Loucy (cell line): Measurements from ENCODE around the gene BRMS1.

Source experiments
- H2AFZ ChIP-seq: fragments of 200-600 bp; sonication (generic); 2 replicates; pipeline ENCODE4 v1.6.0; 2016; ENCODE audit warnings: antibody characterized with exemption, mild to moderate bottlenecking, low read length, moderate library complexity
- H3F3A ChIP-seq: fragments of 200-600 bp; 2 replicates; pipeline ENCODE4 v1.6.0; 2016; ENCODE audit warnings: antibody characterized with exemption, low read depth, mild to moderate bottlenecking
- H3K27me3 ChIP-seq: fragments of 200-600 bp; sonication (generic); 2 replicates; pipeline ENCODE4 v1.6.1; 2014; ENCODE audit warnings: low read length, mild to moderate bottlenecking; ENCODE audit not compliant: insufficient read depth, poor library complexity, severe bottlenecking
- H3K36me3 ChIP-seq: fragments of 200-600 bp; sonication (generic); 2 replicates; pipeline ENCODE4 v1.6.1; 2016; ENCODE audit warnings: low read length; ENCODE audit not compliant: insufficient read depth
- H3K4me1 ChIP-seq: fragments of 200-600 bp; sonication (generic); 2 replicates; pipeline ENCODE4 v1.5.1; 2014; ENCODE audit warnings: low read length, mild to moderate bottlenecking; ENCODE audit not compliant: insufficient read depth, poor library complexity, severe bottlenecking
- H3K4me2 ChIP-seq: fragments of 200-600 bp; sonication (generic); 2 replicates; pipeline ENCODE4 v1.6.0; 2014; ENCODE audit warnings: antibody characterized with exemption, low read length, low read depth, mild to moderate bottlenecking; ENCODE audit not compliant: poor library complexity, severe bottlenecking
- H3K4me3 ChIP-seq: fragments of 200-600 bp; sonication (generic); 2 replicates; pipeline ENCODE4 v1.5.1; 2014; ENCODE audit warnings: low read length, mild to moderate bottlenecking, mixed read lengths; ENCODE audit not compliant: poor library complexity, severe bottlenecking
- H3K79me2 ChIP-seq: fragments of 200-600 bp; sonication (generic); 2 replicates; pipeline ENCODE4 v1.6.1; 2014; ENCODE audit warnings: low read length; ENCODE audit not compliant: insufficient read depth
- H3K9ac ChIP-seq: fragments of 200-600 bp; sonication (generic); 2 replicates; pipeline ENCODE4 v1.6.0; 2014; ENCODE audit warnings: mild to moderate bottlenecking, low read depth, low read length, moderate library complexity; ENCODE audit not compliant: poor library complexity, severe bottlenecking
- H3K9me2 ChIP-seq: fragments of 200-600 bp; sonication (generic); replicated peaks from 2 replicates; pipeline ENCODE4 v1.6.1; 2016; ENCODE audit warnings: low read depth, low read length, mixed read lengths
- H3K9me3 ChIP-seq: fragments of 200-600 bp; sonication (generic); 2 replicates; pipeline ENCODE4 v1.6.1; 2014; ENCODE audit warnings: mild to moderate bottlenecking, antibody characterized with exemption, low read length, low read depth; ENCODE audit not compliant: insufficient read depth
- H4K20me1 ChIP-seq: fragments of 200-600 bp; sonication (generic); 2 replicates; pipeline ENCODE4 v1.6.0; 2014; ENCODE audit warnings: antibody characterized with exemption, low read length, mild to moderate bottlenecking; ENCODE audit not compliant: insufficient read depth, poor library complexity, severe bottlenecking
- EZH2phosphoT487 ChIP-seq: fragments of 200-600 bp; IDR thresholded peaks from 2 replicates; pipeline ENCODE4 v1.6.1; 2018; ENCODE audit warnings: antibody characterized with exemption, mild to moderate bottlenecking, moderate library complexity, borderline replicate concordance
- TF ChIP-seq, protein P1 (sequence below): fragments of 200-600 bp; sonication (generic); conservative IDR thresholded peaks from 2 replicates; pipeline ENCODE4 v1.5.1; 2014; ENCODE audit warnings: mild to moderate bottlenecking, antibody characterized with exemption, low read length

The BRMS1 gene

GRCh38 chr11:66325263-66325671 lies 19.6 kb downstream of the BRMS1 start:
- H2AFZ ChIP-seq = no peak overlapping the region
- peak overlapping the region; percentile 50 for H3K9ac ChIP-seq
- no peaks in the 10 kb centered on the region for H3K36me3 ChIP-seq
- no peaks in the 10 kb centered on the region for H3K9me2 ChIP-seq
- no peaks in the 10 kb centered on the region for H3K79me2 ChIP-seq
- H3K4me2 ChIP-seq = peak overlapping the region; percentile 49
- H3K27me3 ChIP-seq = no peaks in the 10 kb centered on the region
- TF ChIP-seq, protein P1, sequence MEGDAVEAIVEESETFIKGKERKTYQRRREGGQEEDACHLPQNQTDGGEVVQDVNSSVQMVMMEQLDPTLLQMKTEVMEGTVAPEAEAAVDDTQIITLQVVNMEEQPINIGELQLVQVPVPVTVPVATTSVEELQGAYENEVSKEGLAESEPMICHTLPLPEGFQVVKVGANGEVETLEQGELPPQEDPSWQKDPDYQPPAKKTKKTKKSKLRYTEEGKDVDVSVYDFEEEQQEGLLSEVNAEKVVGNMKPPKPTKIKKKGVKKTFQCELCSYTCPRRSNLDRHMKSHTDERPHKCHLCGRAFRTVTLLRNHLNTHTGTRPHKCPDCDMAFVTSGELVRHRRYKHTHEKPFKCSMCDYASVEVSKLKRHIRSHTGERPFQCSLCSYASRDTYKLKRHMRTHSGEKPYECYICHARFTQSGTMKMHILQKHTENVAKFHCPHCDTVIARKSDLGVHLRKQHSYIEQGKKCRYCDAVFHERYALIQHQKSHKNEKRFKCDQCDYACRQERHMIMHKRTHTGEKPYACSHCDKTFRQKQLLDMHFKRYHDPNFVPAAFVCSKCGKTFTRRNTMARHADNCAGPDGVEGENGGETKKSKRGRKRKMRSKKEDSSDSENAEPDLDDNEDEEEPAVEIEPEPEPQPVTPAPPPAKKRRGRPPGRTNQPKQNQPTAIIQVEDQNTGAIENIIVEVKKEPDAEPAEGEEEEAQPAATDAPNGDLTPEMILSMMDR = no peak
- no peak for TF ChIP-seq EZH2phosphoT487
- H3K9me3 ChIP-seq = no peaks in the 10 kb centered on the region
- H3F3A ChIP-seq = no peaks in the 10 kb centered on the region
- no peak overlapping the region for H3K4me3 ChIP-seq
- H3K4me1 ChIP-seq = peaks cover 31% of the 10 kb centered on the region
- H4K20me1 ChIP-seq = no peaks in the 10 kb centered on the region

GRCh38 chr11:66324664-66325063 lies 20.2 kb downstream of the BRMS1 start:
- Histone ChIP-seq H3K4me3 (no peak overlapping the region), H3K4me2 (no peak overlapping the region), H3K36me3 (no peaks in the 10 kb centered on the region), H4K20me1 (no peaks in the 10 kb centered on the region), H3K9ac (no peak overlapping the region), H3K27me3 (no peaks in the 10 kb centered on the region), H3K9me3 (no peaks in the 10 kb centered on the region), H3F3A (no peaks in the 10 kb centered on the region), H3K9me2 (no peaks in the 10 kb centered on the region), H3K79me2 (no peaks in the 10 kb centered on the region), H2AFZ (no peak overlapping the region), H3K4me1 (peaks cover 31% of the 10 kb centered on the region)
- no peak for TF ChIP-seq EZH2phosphoT487
- TF ChIP-seq, protein P1 = no peak

DNA sequence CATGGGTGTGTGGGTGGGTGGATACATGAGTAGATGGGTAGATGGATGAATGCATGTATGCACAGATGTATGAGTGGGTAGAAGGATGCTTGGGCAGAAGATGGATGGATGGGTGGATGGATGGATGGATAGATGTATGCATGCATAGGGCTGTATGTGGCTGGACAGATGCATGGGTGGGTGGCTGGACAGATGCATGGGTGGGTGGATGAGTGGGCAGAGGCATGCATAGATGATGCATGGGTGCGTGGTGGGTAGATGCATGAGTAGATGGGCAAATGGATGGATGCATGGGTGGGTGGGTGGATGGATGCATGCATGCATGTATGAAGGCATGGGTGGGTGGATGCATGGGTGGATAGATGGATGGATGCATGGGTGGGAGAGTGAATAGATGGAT lies 21.2 kb downstream of the BRMS1 start:
- H2AFZ ChIP-seq = no peak overlapping the region
- no peak overlapping the region for H3K4me3 ChIP-seq
- H3F3A ChIP-seq = no peaks in the 10 kb centered on the region
- H3K9me2 ChIP-seq = no peaks in the 10 kb centered on the region
- no peaks in the 10 kb centered on the region for H4K20me1 ChIP-seq
- H3K9me3 ChIP-seq = no peaks in the 10 kb centered on the region
- H3K9ac ChIP-seq = no peak overlapping the region
- H3K4me2 ChIP-seq = no peak overlapping the region
- H3K27me3 ChIP-seq = no peaks in the 10 kb centered on the region
- no peak for TF ChIP-seq EZH2phosphoT487
- TF ChIP-seq, protein P1 = no peak
- no peaks in the 10 kb centered on the region for H3K79me2 ChIP-seq
- H3K4me1 ChIP-seq = peaks cover 37% of the 10 kb centered on the region
- H3K36me3 ChIP-seq = no peaks in the 10 kb centered on the region
